Glomerular visceral epithelial cell (primary cell): ENCODE measurements around the gene TECTB.
"Not testable (repeated sequence)": the region's sequence is repeated elsewhere in the genome, so short reads cannot be mapped to it uniquely, and the experiment has no call there.

Experiments used
- DNase-seq: peaks from one replicate; pipeline ENCODE4 v3.0.0-alpha.2; 2016; ENCODE audit errors: extremely low spot score

Gene TECTB

GRCh38 chr10:112283100-112283499 lies at the start of gene TECTB:
Gene TECTB, plus strand, starts transcription at chr10:112283400. Its CDS starts 335 bp downstream, at chr10:112283735.
- DNase-seq, result no peak

DNA sequence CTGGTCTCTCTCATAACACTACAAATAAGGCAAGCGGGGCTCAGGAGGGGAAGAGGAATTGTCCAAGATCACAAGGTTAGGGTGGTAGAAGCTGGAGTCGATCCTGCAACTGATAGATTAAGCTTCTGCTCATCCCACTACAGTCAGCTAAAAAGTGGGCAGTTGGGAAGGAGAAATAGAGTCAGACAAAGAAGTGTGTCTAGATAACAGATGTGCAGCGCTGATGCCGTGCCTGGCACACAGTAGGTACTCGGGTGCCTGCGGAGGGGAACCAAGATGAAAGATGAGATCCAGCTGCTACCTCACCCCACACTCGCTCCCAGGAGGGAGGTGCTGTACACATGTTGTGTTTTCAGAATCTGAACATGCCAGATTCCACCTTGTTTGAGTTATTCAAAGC lies 48.1 kb upstream of the TECTB start:
- DNase-seq, result no peak

DNA sequence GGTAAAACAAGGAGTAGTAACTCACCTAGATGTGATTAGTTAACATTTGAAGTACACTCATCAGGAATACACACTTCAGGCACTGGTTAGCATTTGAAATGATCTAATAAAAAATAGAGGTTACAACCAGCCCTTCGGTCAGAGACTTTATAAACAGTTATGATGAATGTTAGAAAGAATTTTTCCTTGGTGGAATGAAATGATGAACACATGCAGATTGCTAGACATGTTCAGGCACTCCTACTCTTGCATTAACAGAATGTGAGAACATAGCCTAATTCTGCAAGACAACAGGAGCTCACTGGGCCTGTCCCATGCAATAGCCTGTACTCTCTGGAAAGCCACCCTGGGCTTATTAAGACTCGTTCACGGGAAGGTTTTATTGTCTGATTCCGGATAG lies 47.3 kb upstream of the TECTB start:
- no peak for DNase-seq

DNA sequence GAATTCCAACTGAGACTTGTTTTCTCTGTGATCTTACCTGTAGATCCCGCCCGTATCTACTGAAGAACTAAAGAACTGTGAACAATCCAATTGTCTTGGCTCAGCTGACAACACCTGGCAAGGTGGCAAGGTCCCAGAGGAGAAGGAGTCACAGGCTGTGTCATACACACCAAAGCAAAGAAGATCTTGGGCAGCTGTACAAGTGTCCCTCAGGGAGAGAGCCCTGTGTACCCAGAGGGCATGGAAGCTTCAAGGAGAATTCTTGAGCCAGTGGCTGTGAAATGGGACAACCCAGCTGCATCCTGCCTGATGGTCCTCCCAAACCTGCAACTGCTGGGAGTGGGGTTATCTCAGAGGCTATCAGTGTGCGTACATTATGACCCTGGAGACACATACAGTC lies 46.7 kb upstream of the TECTB start:
- DNase-seq, result no peak

DNA sequence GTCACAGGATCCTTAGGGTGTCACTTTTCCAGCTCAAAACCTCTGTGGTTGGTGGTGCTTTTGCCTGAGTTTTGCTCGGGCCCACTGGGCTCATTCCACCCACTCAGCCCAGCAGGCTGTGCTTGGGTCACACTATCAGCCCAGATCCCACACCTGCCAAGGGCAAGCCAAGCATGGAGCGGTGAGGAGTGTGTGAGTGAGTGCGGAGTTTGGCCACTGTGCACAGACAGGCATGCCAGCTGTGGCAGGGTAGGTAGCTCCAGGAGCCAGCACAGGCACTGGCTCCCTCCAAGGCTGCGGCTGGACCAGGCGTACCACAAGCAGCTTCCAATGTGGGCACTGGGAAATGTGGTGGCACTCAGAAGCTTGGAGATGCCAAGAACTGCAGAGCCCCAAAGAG lies 43.9 kb upstream of the TECTB start:
- DNase-seq, result no peak

GRCh38 chr10:112240441-112240840 lies 42.8 kb upstream of the TECTB start:
- no peak for DNase-seq

GRCh38 chr10:112241651-112242341 lies 41.4 kb upstream of the TECTB start:
- no peak for DNase-seq

- no peak for DNase-seq
Measured at GRCh38 chr10:112242769-112243168, 40.4 kb upstream of the TECTB start.

DNA sequence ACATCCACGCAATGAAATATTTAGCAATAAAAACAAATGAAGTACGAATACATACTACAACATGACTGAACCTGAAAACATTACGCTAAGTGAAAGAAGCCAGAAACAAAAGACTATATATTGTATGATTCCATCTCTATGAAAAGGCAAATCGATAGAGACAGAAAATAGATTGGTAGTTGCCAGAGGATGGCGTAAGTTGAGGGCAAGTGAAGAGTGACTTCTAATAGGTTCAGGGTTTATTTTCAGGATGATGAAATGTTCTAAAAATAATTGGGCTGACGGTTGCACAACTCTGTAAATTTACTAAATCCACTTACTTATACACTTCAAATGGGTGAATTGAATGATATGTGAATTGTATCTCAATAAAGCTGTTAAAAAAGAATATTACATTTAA lies 39.5 kb upstream of the TECTB start:
- no peak for DNase-seq

DNA sequence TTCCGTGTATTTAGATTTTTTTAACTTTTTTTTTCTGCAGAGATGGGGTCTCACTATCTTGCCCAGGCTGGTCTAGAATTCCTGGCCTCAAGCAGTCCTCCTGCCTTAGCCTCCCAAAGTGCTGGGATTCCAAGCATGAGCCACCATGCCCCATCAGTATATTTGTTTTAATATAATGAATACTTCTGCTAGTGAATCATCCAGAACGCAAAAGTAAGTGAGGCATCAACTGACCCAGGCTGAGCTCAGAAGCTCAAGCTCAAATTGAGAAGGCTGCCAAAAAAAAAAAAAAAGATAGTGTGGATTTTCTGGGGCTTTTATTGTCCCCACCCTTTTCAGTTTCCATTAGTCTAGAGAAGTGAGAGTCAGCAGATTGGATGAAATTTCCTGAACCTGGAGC lies 39.0 kb upstream of the TECTB start:
- no peak for DNase-seq

DNA sequence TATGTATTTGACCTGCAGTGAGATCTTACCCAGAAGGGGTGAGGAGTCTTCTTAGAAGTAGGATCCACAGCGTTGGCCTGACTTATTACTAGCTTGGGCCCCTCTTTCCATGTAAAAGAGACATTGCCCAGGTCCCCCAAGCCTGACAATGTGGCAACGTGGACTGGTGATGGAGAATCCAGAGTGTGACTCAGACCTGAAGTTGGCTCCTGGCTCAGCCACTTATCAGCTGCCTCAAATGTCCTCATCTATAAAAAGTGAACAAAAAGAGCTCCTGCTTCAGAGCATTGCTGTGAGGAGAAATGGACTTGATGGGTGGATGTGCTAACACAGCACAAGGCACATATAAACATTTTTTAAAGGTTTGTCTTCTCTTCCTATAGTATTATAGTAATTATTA lies 35.4 kb upstream of the TECTB start:
- DNase-seq, result no peak

DNA sequence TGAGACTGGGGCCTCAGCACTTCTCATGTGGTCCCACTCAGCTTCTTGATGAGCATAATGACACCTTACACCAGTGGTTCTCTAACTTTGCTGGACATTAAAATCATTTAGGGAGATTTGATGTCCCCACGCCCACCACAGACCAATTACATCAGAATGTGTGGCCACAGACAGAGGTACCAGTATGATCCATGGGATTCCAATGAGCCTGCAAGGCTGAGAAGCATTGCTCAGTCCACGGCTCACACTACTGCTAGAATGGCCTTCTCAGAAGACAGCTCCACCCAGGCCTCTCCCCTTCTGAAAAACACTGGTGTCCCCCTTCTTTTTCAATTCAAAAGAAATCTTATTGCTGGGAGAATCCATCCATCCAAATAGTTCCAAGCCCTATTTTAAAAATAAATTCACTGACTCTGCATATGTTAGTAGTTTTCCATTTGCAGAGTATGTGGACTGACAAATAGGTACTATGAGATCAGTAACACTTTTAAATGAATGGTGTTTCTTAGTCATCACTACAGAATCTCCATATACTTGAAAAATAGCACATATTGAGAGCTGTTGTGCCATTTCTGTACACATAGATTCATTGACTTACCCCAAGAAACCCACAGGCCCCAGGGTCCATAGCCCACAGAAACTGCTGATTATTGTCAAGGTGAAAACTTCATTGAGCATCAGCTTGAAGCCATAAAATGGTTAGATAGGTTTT lies 34.5 kb upstream of the TECTB start:
- DNase-seq, result no peak

GRCh38 chr10:112249722-112250121 lies 33.5 kb upstream of the TECTB start:
- DNase-seq, result no peak

- DNase-seq, result peak; percentile 7
Measured at GRCh38 chr10:112250555-112250954, 32.6 kb upstream of the TECTB start.

DNA sequence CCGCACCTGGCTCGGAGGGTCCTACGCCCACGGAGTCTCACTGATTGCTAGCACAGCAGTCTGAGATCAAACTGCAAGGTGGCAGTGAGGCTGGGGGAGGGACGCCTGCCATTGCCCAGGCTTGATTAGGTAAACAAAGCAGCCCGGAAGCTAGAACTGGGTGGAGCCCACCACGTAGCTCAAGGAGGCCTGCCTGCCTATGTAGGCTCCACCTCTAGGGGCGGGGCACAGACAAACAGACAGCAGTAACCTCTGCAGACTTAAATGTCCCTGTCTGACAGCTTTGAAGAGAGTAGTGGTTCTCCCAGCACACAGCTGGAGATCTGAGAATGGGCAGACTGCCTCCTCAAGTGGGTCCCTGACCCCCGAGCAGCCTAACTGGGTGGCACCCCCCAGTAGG lies 32.0 kb upstream of the TECTB start:
- not testable (repeated sequence) for DNase-seq

DNA sequence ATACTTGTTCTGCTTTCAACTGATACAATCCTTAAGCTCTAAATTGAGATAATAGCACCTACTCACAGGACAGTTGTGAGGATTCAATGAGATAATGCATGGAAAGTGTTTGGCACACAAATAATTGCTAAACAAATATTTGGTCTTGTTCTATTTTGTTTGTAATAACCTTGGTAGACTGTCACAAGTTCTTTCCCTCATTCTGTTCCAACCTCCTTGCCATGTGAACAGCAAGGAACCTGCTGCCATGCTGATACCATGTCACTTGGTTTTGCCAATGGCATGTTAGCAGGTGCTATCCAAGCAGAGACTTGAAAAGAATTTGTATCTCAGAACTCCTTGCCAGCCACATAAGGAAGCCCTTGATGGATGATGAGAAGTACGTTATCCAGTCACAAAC lies 24.8 kb upstream of the TECTB start:
- DNase-seq, result no peak

- DNase-seq, result no peak
Measured at GRCh38 chr10:112259688-112260087, 23.5 kb upstream of the TECTB start.

DNA sequence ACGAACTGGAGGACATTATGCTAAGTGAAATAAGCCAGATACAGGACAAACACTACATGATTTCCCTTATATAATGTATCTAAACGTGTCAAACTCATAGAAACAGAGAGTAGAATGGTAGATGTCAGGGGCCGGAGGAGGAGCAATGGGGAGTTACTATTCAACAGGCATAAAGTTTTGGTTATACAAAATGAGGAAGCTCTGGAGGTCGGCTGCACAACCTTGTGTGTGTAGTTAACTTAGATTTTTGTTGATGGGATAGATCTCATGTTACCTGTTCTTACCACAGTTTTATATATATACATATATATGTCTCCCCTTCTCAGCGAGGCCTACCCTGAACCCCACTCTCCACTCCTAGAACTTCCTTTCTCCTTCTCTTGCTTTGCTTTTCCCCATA lies 22.4 kb upstream of the TECTB start:
- DNase-seq, result no peak

DNA sequence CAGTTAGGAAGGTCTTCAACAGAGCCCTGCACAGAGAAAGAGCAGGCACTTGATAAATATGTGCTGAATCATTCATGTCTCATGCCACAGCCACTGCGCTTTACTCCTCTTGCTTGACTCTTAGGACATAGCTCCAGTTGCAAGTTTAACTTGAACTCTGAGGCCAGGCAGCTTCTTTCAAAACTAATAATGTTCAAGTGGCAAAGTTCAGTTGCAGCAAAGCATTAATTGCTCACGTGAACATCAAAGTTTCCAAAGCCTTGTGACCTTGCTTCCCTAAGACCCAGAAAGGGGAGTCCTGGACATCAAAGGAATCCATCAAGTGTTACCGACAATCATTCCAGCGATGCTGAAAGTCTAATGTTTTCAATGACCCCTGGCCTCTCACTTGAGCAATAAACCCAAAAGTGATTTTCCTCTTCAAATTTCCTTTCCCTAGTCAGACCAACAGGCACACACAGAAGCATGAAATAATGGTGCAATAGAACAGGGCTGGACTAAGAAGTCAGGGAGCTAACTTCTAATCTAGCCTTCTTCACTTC lies 21.8 kb upstream of the TECTB start:
- DNase-seq, result no peak

GRCh38 chr10:112262546-112262945 lies 20.7 kb upstream of the TECTB start:
- no peak for DNase-seq

DNA sequence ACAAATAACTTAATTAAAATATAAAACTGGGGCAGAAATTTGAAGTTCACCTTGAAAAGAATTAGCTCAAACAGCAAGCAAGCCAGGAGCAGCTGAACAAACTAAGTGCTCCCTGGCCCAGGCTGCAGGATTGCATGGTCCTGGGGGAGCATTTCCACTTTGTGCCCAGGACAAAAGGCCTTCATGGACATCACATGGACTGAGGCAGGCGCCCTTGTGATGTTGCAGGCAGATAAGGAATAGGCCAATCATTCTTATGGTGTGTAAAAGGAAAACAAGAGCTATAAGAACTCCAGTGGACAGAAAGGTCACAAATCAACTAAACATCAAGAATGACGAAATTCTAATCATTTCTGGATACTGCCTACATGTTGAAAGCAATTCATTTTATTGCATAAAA lies 17.5 kb upstream of the TECTB start:
- no peak for DNase-seq

GRCh38 chr10:112269266-112269665 lies 13.9 kb upstream of the TECTB start:
- no peak for DNase-seq

DNA sequence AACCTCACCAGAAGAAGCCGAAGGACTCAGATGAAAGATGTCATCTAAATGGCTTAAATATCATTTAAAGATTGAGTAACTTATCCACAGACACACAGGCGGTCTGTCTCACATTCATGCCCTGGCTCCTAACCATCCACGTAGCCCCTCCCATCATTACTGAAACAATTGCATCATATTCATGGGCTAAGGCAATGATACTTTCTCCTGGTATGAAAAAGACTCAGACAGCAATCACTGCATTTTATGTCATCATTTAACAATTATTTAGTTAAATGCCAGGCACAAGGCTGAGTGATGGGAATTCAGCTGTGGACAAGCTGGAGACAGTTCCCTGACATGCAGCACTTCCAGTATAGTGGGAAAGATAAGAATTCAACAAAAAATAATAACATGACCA lies 11.2 kb upstream of the TECTB start:
- DNase-seq, result no peak
